ENCODE measurements around the gene BTK.

Gene BTK

GRCh38 chrX:101385795-101386541, at the start of gene BTK:
TSS of gene BTK (minus strand) at chrX:101386191. CDS start at chrX:101375284, 10,907 bp downstream.
- DNase-seq, result no peak

GRCh38 chrX:101430457-101431078, 44.6 kb upstream of the BTK start:
- no peak for DNase-seq

GRCh38 chrX:101429934-101430333, 43.9 kb upstream of the BTK start:
- DNase-seq, result no peak

- no peak for DNase-seq
These were observed 42.0 kb upstream of the BTK start for GRCh38 chrX:101427954-101428353.

- no peak for DNase-seq
These were observed 33.5 kb upstream of the BTK start for GRCh38 chrX:101419489-101419888.

GRCh38 chrX:101417981-101418841, 32.2 kb upstream of the BTK start:
- peak; percentile 2 to 16 for DNase-seq

GRCh38 chrX:101417190-101417589, 31.2 kb upstream of the BTK start:
- no peak for DNase-seq

- no peak for DNase-seq
These were observed 30.7 kb upstream of the BTK start for GRCh38 chrX:101416691-101417090.

- peak; percentile 42 to 68 for DNase-seq
These were observed 29.5 kb upstream of the BTK start for GRCh38 chrX:101415180-101416145.

GRCh38 chrX:101411984-101412383, 26.0 kb upstream of the BTK start:
- no peak for DNase-seq

- no peak for DNase-seq
These were observed 24.5 kb upstream of the BTK start for GRCh38 chrX:101410461-101410860.

- DNase-seq, result no peak
These were observed 23.1 kb upstream of the BTK start for GRCh38 chrX:101409043-101409442.

- no peak for DNase-seq
These were observed 22.5 kb upstream of the BTK start for GRCh38 chrX:101408532-101408841.

GRCh38 chrX:101407748-101408531, 21.9 kb upstream of the BTK start, which contains the start of the genes GLA and HNRNPH2:
TSS of gene GLA (minus strand) at chrX:101407925. CDS start at chrX:101407903, 22 bp downstream.
TSS of gene HNRNPH2 (plus strand) at chrX:101408222. CDS start at chrX:101411989, 3,767 bp downstream.
- peak; percentile 90 to 96 for DNase-seq

- DNase-seq, result no peak
These were observed 21.3 kb upstream of the BTK start for GRCh38 chrX:101407167-101407747.

- DNase-seq, result no peak
These were observed 13.8 kb upstream of the BTK start for GRCh38 chrX:101399825-101400224.

- DNase-seq, result no peak
These were observed 12.7 kb upstream of the BTK start for GRCh38 chrX:101398694-101399093.

- DNase-seq, result no peak
These were observed 11.8 kb upstream of the BTK start for GRCh38 chrX:101397779-101398178.

- DNase-seq, result no peak
These were observed 9.8 kb upstream of the BTK start for GRCh38 chrX:101395789-101396188.

GRCh38 chrX:101394372-101394771, 8.4 kb upstream of the BTK start:
- no peak for DNase-seq

Data from NCI-H446 (cell line).